Measurements from ENCODE around the gene SHCBP1L.

GRCh38 chr1:183002267-183002666, 49.3 kb upstream of the SHCBP1L start:
- TF ChIP-seq EZH2 (IDR thresholded peaks at IDR 0.05), result no peak
- no peak for TF ChIP-seq CTCF (IDR thresholded peaks at IDR 0.05)

Data from neural progenitor cell (in vitro differentiated cells).